ENCODE results near the gene ZNF197. TPM values are rescaled to one million over a fixed set of nuclear protein-coding genes. Genes with fewer than 3 reads are reported as not detected.

The ZNF197 gene
- total RNA-seq, 4 donors from 2014 or later = 17.6 to 51.2 (median 28.5) TPM

DNA sequence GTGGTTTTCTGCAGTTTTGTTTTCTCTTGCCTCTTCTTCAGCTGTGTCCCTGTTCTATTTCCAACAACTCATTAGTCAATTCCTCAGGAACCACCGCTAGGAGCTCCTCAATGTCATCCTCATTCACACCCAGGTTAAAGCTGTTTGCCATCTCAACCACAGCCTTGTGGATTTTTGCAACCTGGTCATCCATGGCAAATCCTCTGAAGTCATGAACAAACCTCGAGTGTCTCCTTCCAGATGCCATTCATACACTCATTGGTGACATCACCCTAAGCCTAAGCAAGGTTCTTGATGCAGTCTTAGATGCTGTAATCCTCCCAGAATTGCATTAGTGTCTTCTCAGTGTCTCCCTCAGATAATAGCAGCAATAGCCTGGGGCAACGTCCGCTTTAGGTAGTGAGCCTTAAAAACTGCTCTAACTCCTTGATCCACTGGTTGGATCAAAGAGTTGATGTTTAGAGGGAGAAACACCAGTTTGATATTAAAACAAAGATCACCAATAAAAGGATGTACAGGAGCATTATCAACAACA is 56.2 kb downstream of the ZNF197 start:
- H3K4me1 ChIP-seq = no peaks in the 10 kb centered on the region
- DNase-seq = no peak
- H3K4me3 ChIP-seq = no peak overlapping the region
- H3K9me3 ChIP-seq = no peaks in the 10 kb centered on the region
- TF ChIP-seq CTCF (IDR thresholded peaks at IDR 0.05) = no peak
- H3K27me3 ChIP-seq = no peaks in the 10 kb centered on the region
- intact Hi-C loops (cut with DNase I; ENCODE audit: low total_unique reads) = no loop called here
- no peak overlapping the region for H3K27ac ChIP-seq
- no peaks in the 10 kb centered on the region for H3K36me3 ChIP-seq

DNA sequence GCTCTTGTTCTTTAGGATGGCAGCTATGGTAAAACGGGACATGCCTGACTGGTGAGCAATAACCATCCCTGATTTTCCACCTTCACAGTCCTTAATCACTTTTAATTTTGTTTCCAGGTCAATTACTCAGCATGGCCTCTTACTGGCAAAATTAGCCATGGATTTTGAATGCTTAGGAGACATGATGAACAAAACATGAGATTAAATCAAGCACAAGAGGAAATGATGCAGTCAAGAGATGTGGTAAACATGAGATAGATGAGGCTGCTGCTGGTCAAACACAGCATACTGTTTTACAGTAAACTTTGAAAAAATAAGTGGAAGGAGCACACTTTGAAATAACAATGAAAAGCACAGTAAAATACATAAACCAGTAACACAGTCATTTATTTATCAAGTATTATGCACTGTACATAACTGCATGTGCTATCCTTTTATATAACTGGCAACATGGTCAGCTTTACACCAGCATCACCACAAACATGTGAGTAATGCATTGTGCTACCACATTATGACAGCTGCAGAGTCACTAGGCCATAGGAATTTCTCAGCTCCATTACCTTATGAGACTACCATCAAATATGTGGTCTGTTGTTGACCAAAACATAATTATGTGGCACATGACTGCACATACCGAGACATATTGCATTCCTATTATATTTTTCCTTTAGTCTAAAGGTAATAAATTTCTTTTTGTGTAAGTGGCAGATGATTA is 57.5 kb downstream of the ZNF197 start:
- TF ChIP-seq POLR2A (IDR thresholded peaks at IDR 0.05) = no peak
- TF ChIP-seq CTCF (IDR thresholded peaks at IDR 0.05) = no peak
- no peaks in the 10 kb centered on the region for H3K36me3 ChIP-seq
- H3K27ac ChIP-seq = no peak overlapping the region
- no peaks in the 10 kb centered on the region for H3K4me1 ChIP-seq
- no peak for DNase-seq
- intact Hi-C loops (cut with DNase I; ENCODE audit: low total_unique reads) = no loop called here
- H3K27me3 ChIP-seq = no peaks in the 10 kb centered on the region
- H3K9me3 ChIP-seq = no peaks in the 10 kb centered on the region
- H3K4me3 ChIP-seq = no peak overlapping the region

GRCh38 chr3:44685128-44685800 is 60.4 kb downstream of the ZNF197 start:
- Histone ChIP-seq H3K4me1 (no peaks in the 10 kb centered on the region), H3K27me3 (peaks cover 0 to 5% of the 10 kb centered on the region in 2 donors), H3K36me3 (no peaks in the 10 kb centered on the region), H3K27ac (peak overlapping the region in 1 of 2 donors; percentile 26), H3K4me3 (peak overlapping the region; percentile 33 to 65), H3K9me3 (no peaks in the 10 kb centered on the region)
- intact Hi-C loops (cut with DNase I; ENCODE audit: low total_unique reads) = no loop called here
- no peak for TF ChIP-seq POLR2A (IDR thresholded peaks at IDR 0.05)
- no peak for TF ChIP-seq CTCF (IDR thresholded peaks at IDR 0.05)
- DNase-seq = peak; percentile 55 to 63

GRCh38 chr3:44687898-44688297 is 63.1 kb downstream of the ZNF197 start:
- Histone ChIP-seq H3K36me3 (no peaks in the 10 kb centered on the region), H3K27me3 (peaks cover 0 to 10% of the 10 kb centered on the region in 2 donors), H3K27ac (no peak overlapping the region), H3K9me3 (no peaks in the 10 kb centered on the region), H3K4me3 (no peak overlapping the region), H3K4me1 (no peaks in the 10 kb centered on the region)
- DNase-seq = no peak
- TF ChIP-seq POLR2A (IDR thresholded peaks at IDR 0.05) (no peak), CTCF (IDR thresholded peaks at IDR 0.05) (no peak)
- intact Hi-C loops (cut with DNase I; ENCODE audit: low total_unique reads) = no loop called here

Other genes starting within 250 kb of the ZNF197 start
- gene ZNF445, start 147.4 kb upstream of the ZNF197 start, total RNA-seq = 10 to 100 TPM in 2 of 4 donors, 1 to 10 TPM in 2; 5.3 to 35.6 (median 19.8) TPM
- 10 to 100 TPM in 1 of 4 donors, 1 to 10 TPM in 3; 2.4 to 20.0 (median 5.6) TPM for gene ZKSCAN7, start 69.8 kb upstream of the ZNF197 start, total RNA-seq
- 10 to 100 TPM in 2 of 4 donors, 1 to 10 TPM in 2; 3.8 to 16.3 (median 10.5) TPM for gene ZNF660, start 40.1 kb upstream of the ZNF197 start, total RNA-seq
- 10 to 100 TPM in 3 of 4 donors, 1 to 10 TPM in 1; 8.2 to 28.3 (median 19.5) TPM for gene ZNF35, start 23.7 kb downstream of the ZNF197 start, total RNA-seq
- 10 to 100 TPM in 1 of 4 donors, 1 to 10 TPM in 3; 2.4 to 20.9 (median 8.8) TPM for gene ZNF502, start 87.6 kb downstream of the ZNF197 start, total RNA-seq
- 100 to 1,000 TPM in 1 of 4 donors, 10 to 100 TPM in 1, 1 to 10 TPM in 2; 6.0 to 319 (median 16.2) TPM for gene ZNF501, start 104.6 kb downstream of the ZNF197 start, total RNA-seq
- 10 to 100 TPM; 21.5 to 49.6 (median 36.0) TPM for gene KIAA1143, start 136.6 kb downstream of the ZNF197 start, total RNA-seq
- 10 to 100 TPM in 1 of 4 donors, 1 to 10 TPM in 1, under 1 TPM in 2; 0.51 to 14.7 (median 2.0) TPM for gene KIF15, start 136.8 kb downstream of the ZNF197 start, total RNA-seq
- 10 to 100 TPM in 2 of 4 donors, 1 to 10 TPM in 2; 2.6 to 14.9 (median 7.1) TPM for gene TMEM42, start 236.9 kb downstream of the ZNF197 start, total RNA-seq
- not detected for gene TGM4, start 249.6 kb downstream of the ZNF197 start, total RNA-seq

Data from uterus (tissue), 4 donors.